8988T (cell line): ENCODE measurements around the gene NEK1.
A peak's percentile ranks its signal among the peaks of the same experiment; 100 is the strongest.

Experiments used
- DNase-seq: peaks from one replicate; pipeline ENCODE4 v3.0.0; 2011

Gene NEK1, protein sequence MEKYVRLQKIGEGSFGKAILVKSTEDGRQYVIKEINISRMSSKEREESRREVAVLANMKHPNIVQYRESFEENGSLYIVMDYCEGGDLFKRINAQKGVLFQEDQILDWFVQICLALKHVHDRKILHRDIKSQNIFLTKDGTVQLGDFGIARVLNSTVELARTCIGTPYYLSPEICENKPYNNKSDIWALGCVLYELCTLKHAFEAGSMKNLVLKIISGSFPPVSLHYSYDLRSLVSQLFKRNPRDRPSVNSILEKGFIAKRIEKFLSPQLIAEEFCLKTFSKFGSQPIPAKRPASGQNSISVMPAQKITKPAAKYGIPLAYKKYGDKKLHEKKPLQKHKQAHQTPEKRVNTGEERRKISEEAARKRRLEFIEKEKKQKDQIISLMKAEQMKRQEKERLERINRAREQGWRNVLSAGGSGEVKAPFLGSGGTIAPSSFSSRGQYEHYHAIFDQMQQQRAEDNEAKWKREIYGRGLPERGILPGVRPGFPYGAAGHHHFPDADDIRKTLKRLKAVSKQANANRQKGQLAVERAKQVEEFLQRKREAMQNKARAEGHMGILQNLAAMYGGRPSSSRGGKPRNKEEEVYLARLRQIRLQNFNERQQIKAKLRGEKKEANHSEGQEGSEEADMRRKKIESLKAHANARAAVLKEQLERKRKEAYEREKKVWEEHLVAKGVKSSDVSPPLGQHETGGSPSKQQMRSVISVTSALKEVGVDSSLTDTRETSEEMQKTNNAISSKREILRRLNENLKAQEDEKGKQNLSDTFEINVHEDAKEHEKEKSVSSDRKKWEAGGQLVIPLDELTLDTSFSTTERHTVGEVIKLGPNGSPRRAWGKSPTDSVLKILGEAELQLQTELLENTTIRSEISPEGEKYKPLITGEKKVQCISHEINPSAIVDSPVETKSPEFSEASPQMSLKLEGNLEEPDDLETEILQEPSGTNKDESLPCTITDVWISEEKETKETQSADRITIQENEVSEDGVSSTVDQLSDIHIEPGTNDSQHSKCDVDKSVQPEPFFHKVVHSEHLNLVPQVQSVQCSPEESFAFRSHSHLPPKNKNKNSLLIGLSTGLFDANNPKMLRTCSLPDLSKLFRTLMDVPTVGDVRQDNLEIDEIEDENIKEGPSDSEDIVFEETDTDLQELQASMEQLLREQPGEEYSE (N-terminal part only)

DNA sequence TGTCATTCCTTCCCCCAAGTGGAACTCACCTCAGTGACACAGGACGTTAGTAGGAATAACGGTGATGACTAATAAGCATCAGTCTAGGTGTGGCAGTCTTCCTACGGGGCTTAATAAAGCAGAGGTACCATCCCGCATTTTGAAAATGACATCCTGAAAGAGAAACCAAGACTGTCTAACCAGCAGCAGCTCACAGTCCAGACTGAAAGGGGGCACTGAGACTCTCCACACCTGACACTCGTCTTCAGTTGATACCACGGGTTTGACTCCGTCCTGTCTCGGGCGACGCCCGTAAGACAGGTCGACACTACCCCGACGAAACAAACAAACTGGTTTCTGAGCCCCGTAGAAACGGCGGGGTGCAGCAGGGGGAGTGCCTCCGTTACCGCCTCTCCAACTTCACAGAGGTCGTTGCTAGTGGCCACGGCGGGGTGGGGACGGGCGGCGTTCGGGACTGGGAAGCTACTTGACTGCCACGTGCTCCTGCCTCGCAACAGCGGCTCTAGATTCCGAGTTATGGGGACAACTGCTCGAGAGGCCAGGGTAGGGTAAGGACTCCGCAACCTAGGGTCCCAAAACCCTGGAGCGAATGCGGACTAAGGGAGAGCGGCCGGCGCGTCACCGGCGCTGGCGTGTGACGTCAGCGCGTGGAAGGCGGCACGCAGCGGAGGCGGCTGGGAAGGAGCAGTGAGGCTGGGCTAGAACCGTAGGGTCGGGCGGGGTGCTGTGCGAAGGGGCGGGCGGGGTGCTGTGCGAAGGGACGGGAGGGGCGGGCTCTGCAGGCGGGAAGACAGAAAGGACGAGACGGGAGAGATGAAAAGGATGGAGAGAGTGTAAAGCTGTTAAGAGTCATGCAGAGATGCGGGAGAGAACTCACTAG is at the start of gene NEK1:
NEK1 (minus strand) TSS at position 593 of the 880 bp plus-strand sequence. CDS start 9,953 bp downstream, outside the sequence.
- DNase-seq = peak; percentile 34

DNA sequence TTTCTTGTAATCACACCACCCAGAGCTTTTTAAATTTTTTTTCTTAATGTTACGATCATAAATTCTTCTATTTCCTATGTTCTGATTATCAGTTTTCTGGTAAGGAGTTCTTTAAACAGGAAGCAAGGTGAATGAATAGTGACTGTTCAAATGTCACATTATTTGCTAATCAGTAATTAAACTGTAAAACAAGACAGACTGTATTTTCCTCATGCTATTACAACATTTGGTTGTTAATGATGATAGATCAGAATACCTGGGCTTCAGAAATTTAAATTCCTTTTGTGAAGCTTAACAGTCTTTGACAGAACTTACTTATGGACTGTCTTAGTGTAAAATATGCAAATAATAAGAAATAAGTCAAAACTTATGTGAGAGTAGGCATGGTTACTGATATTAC is 49.4 kb upstream of the NEK1 start:
- no peak for DNase-seq

GRCh38 chr4:169660929-169661328 is 48.5 kb upstream of the NEK1 start:
- DNase-seq = no peak

DNA sequence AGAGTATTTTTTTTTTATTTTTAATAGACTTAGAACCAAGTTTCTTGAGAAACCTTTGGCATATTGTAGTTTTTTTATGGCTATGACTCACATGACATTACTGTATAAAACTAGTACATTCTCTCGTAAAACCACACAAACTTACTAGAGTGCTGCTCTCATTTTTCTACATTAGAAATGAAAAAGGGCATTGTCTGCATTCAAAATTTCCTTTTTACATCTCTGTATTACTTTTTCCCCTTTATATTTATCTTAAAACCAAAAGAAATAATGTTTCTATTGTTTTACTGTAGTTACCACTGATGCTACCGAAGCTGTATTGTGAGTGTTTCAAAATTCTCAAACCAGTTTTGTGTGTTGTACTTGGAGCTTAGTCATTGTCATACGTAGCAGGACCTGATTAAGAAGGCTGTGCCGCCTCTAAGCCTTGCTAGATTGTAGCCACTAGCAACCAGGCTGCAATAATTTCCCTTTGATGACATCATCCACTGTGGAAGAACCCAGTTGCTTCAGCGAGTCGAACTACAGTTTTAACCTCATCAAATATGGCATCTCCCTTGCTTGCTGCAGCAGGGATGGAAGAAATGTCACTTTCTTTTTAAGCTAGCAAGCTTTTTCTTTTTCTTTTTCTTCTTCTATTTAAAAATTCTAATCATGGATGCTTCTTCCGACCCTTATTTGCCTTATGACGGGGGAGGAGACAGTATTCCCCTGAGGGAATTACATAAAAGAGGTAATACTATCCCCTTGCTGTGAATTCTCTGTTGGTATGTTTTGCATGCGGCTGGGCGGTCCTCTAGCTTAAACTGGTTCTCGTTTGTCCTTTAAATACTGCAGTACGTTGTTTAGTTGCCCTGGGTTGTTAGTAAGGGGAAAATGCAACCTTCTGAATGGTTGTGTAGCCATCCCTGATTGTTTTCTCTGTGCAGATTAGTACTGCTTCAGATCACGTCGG is 47.6 kb upstream of the NEK1 start:
- peak; percentile 15 for DNase-seq

GRCh38 chr4:169658975-169659715 is 46.8 kb upstream of the NEK1 start:
- DNase-seq = no peak

- DNase-seq = no peak
These were observed 45.8 kb upstream of the NEK1 start for GRCh38 chr4:169658196-169658595.

GRCh38 chr4:169657470-169658107 is 45.2 kb upstream of the NEK1 start:
- no peak for DNase-seq

DNA sequence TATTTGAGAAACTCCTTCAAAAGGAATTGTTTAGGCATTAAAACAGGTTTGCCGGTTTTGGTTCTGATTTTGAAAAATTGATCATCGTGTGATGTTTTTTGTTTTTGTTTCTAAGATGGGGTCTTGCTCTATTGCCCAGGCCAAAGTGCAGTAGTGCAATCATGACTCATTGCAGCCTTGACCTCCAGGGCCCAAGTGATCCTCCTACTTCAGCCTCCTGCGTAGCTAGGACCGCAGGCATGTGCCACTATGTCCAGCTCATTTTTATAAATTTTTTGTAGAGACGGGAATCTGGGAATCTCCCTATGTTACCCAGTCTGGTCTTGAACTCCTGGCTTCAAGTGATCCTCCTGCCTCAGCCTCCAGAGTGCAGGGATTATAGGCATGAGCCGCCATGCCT is 43.0 kb upstream of the NEK1 start:
- no peak for DNase-seq

DNA sequence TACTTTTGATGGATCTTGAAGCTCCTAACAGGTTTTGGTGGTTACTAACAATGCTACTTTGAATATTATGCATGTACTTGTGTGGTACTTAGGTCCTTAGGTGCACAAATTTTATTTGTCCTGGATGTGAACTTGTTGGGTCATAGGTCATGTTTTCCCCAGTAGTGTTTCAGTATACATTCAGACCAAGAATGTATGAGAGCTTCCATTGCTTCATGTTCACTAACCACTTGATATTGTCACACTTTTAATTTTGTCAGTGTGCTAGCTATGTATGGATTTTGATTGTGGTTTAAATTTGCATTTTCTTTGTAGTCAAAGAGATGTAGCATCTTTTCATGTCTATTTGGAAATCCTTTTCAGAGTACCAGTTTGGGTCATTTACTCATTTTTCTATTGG is 40.2 kb upstream of the NEK1 start:
- DNase-seq = no peak

DNA sequence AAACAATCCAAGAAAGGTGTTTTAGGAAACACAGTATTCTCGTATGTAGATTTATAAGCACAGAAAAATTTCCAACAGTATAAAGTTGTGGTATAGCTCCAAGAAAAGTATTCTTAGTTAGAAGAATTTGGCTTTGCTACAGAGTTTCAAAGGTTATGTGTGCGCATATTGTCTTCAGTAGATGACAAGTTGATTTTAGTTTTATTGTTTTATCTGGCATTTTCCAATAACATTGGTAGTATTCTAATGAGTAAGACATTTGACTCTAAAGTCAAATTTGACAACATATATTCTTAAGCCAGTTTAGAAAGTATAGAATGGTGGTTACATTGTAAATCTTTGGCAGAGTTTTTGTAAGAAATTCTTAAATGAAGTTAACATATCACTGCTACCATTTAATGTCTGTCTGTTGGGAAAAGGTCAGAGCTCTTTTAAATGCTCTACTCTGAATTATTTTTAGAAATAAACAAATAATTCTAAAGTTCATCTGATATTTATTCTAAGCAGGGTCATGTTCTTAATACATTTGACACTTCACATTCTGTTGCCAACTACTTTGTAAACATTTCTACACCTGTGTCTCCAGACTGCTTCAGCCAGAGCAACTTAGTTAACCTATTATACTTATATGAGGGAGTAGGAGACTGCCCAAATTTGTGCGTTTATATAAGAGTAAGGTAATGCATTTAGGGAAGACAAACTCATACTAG is 38.0 kb upstream of the NEK1 start:
- DNase-seq = no peak

DNA sequence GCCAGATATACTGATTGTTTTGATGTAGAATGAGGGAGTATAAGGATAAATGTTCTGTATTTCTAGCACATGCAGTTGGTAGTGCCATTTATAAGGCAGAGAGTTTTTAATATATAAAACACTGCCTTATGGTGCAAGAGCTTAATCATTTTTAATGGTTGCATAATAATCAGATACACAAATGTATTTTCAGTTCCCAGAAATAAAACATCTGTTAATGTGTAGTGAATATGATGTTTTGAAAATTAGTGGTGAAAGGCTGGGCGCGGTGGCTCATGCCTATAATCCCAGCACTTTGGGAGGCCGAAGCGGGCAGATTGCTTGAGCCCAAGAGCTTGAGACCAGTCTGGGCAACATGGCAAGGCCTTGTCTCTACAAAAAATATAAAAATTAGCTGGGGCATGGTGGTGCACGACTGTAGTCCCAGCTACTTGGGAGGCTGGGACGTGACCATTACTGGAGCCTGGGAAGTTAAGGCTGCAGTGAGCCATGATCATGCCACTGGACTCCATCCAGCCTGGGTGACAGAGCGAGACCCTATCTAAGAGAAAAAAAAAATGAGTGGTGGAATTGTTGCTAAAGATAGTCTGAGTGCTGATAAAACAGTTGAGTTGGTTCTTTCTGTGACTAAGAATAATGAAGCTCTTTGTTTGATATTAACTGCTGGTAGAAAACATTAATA is 37.3 kb upstream of the NEK1 start:
- DNase-seq = no peak

DNA sequence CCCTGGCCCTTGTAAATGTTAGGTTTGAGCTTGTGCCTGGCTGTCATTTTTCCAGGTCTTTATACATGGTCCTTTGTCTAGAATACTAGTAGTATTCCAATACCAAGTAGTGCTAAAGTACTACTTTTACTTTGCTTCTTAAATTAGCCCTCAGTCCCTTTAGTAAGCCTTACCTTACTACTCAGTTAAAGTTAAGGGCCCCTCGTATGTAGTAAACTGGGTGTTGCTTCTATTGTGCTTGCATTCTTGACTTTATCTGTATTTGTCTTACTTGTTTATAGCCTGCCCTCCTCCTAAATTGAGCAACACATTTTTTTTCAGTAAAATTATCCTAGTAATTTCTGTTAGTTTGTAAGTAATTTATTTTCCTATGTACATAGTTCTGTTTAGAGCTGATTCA is 33.2 kb upstream of the NEK1 start:
- no peak for DNase-seq

- DNase-seq = no peak
These were observed 32.4 kb upstream of the NEK1 start for GRCh38 chr4:169644802-169645201.

DNA sequence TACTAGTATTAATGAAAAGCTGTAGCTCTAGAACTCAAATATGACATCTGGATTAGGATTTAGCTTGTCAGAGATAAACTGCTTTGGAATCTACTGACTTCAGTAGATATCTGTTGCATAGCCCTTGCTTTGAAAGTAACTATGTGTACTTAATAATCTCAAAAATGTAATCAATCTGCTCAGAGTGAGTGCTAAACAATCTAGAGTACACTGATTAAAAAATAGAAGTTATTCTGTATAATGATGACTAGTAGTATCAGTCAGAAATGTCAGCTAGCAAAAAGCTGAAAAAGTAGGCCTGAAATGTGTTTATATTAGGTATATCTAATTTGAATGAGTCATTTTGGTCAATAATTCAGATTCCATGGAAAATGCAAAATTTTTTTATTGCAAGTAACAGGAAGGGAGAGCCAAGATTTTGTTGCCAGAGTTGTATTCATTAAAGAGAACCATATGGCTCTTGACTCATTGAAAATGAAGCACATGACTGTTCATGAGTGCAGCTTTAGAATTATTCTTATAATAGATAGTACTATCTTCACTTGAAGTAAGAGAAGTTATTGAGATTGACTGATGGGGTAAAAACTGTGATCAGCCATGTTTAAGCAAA is 28.0 kb upstream of the NEK1 start:
- no peak for DNase-seq

DNA sequence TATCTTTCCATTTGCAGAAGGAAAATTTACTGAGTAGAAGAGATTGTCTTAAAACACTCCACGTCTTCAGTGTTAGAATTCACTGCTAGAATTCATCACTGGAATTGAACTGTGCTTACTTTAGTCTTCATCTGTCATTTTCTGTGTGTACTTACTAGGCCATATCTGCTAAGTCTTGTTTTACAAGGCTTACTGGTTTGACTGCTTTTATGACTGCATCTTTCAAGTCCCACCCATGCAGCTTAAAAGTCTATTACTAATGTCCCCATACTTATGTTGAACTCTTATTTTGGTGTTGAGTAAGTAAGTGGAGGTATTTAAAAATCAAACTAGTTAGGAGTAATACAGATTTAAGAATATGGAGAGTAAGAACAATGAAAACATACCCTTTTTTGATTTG is 22.6 kb upstream of the NEK1 start:
- no peak for DNase-seq

DNA sequence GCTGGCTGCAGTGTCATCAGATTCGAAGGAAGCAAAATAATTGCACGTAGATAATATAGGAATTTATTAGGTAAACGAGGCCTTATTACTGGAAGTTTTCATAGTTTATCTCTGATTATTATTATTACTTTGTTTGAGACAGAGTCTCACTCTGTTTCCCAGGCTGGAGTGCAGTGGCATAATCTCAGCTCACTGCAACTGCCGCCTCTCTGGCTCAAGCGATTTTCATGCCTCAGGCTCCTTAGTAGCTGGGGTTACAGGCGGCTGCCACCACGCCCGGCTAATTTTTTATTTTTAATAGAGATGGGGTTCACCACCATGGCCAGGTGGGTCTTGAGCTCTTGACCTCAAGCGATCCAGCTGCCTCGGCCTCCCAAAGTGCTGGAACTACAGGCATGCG is 20.5 kb upstream of the NEK1 start:
- no peak for DNase-seq

DNA sequence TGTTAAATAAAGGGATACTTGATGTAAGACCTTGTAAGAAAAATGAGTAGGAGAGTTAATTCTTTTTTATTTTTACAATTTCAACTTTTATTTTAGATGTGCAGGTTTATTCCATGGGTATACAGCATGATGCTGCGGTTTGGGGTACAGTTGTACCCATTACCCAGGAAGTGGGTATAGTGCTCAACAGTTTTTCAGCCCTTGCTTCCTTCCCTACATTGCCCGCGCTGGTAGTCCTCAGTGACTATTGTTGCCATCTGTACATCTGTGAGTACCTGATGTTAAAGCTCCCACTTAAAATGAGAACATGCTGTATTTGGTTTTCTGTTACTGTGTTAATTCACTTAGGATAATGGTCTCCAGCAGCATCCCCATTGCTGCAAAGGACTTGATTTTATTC is 17.7 kb upstream of the NEK1 start:
- no peak for DNase-seq

- DNase-seq = no peak
These were observed 16.2 kb upstream of the NEK1 start for GRCh38 chr4:169628579-169628978.
